ENCODE data around the gene PHACTR4.

DNA sequence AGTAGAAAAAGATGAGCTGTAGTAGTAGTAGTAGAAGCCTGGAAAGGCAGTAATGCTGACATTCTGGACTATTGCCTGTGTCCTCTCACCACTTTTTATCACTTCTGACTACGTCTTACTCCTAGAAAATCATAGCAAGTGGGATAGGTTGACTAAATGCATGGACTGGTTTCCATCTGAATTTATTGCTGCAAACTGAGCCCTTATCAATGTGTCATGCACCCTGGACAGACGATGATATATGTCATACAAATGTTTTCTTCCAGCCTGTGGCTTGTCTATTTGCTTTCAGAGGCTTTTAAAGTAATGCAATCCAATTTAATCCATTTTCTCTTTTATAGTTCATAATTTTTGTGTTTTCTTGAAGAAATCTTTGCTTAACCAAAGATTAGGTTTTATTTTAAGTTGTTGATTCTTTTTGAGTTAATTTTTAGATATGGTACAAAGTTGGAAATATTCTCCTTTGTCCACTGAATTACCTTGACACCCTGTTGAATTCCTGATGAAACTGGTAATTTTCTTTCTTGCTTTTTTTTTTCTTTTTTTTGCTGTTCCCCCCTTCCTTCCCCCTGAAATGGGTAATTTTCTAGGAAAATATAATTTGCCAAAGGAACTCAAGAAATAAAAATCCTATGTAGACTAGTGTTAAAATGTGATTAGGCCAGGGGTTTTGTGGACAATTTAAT is 47.1 kb downstream of the PHACTR4 start:
- no peak for TF ChIP-seq CTCF (IDR thresholded peaks at IDR 0.05)
- no peak for TF ChIP-seq POLR2A (IDR thresholded peaks at IDR 0.05)
